Measurements from ENCODE around the gene MDH1.

GRCh38 chr2:63544017-63544627 is 44.6 kb upstream of the MDH1 start:
- TF ChIP-seq JUNB (IDR thresholded peaks at IDR 0.05) (no peak), HDAC2 (IDR thresholded peaks at IDR 0.05) (no peak), RCOR1 (IDR thresholded peaks at IDR 0.05; ENCODE audit: low read depth, low read length) (no peak), POLR2A (IDR thresholded peaks at IDR 0.05; ENCODE audit: low read length) (no peak), CTCF (IDR thresholded peaks at IDR 0.05) (peak; percentile 82), EP300 (IDR thresholded peaks at IDR 0.05) (no peak), JUN (IDR thresholded peaks at IDR 0.05) (no peak), BHLHE40 (IDR thresholded peaks at IDR 0.05; ENCODE audit: low read depth, low read length) (no peak)

All from A549 (cell line).